GM12878 (cell line): Measurements from ENCODE around the gene TNFRSF1A. TPM values are rescaled to one million over a fixed set of nuclear protein-coding genes. Genes with fewer than 3 reads are reported as not detected.

Experiments
- BACH1 ChIP-seq: fragments of 450-650 bp; IDR thresholded peaks from 2 replicates; pipeline ENCODE4 v1.6.1; 2017; ENCODE audit warnings: mild to moderate bottlenecking, borderline replicate concordance
- CEBPZ ChIP-seq: fragments of 150-350 bp; IDR thresholded peaks from 2 replicates; pipeline ENCODE4 v1.6.1; 2016; ENCODE audit warnings: low read depth, low read length
- EP300 ChIP-seq, 2 experiments: fragments of 150-350 bp in 1 of 2; IDR thresholded peaks; 2 replicates each; pipeline ENCODE4 v1.6.1; 2011 to 2012; ENCODE audit warnings: low read depth in 2 of 2, low read length in 2 of 2, borderline replicate concordance in 1 of 2, improper control_type of control experiment in 1 of 2, inconsistent platforms in 1 of 2; ENCODE audit not compliant: control insufficient read depth in 1 of 2
- NKRF ChIP-seq: fragments of 450-650 bp; conservative IDR thresholded peaks from 2 replicates; pipeline ENCODE4 v1.6.1; 2017; ENCODE audit warnings: mild to moderate bottlenecking, moderate library complexity
- POLR2AphosphoS2 ChIP-seq: IDR thresholded peaks from 2 replicates; pipeline ENCODE4 v1.6.1; 2011; ENCODE audit warnings: low read depth, mild to moderate bottlenecking, low read length, improper control_type of control experiment, moderate library complexity
- PRDM15 ChIP-seq: fragments of 450-650 bp; formaldehyde crosslinking; IDR thresholded peaks from 2 replicates; pipeline ENCODE4 v1.4.0; 2020; ENCODE audit warnings: mild to moderate bottlenecking, moderate library complexity
- SMAD5 ChIP-seq: IDR thresholded peaks from 2 replicates; pipeline ENCODE4 v1.6.1; 2016; ENCODE audit warnings: antibody characterized with exemption, low read depth
- SPI1 ChIP-seq: IDR thresholded peaks from 2 replicates; pipeline ENCODE4 v1.6.1; 2011; ENCODE audit warnings: low read depth, mild to moderate bottlenecking, low read length, moderate library complexity, borderline replicate concordance; ENCODE audit not compliant: insufficient read depth
- USF2 ChIP-seq: IDR thresholded peaks from 2 replicates; pipeline ENCODE4 v1.6.1; 2011; ENCODE audit warnings: low read depth, low read length, improper control_type of control experiment, borderline replicate concordance
- polyA plus RNA-seq, 11 experiments: library from polyadenylated mRNA; depleted of rRNA in 4 of 11; unstranded in 6 of 11; stranded (reverse) in 5 of 11; fragments of >200 nt; fragmentation: Nextera tagmentation in 4 of 11; fragmentation: Illumina TruSeq in 1 of 11; extraction: Ambion mirVana in 4 of 11; extraction: Trizol in 1 of 11; gene quantifications; 1 replicate in 1 of 11; 2 replicates in 10 of 11; pipeline versions ENCODE4 v1.2.1 to v1.2.3, GENCODE V29; 2011 to 2016; ENCODE audit warnings: inconsistent platforms in 2 of 11, missing spikeins in 2 of 11, low read depth in 1 of 11
- total RNA-seq, 4 experiments: library from RNA; depleted of rRNA in 3 of 4; stranded (reverse); fragments of >200 nt in 3 of 4; fragmentation: Illumina TruSeq in 1 of 4; extraction: Trizol in 1 of 4; gene quantifications; 2 replicates each; pipeline versions ENCODE4 v1.2.1 to v1.2.3, GENCODE V29; 2013 to 2021

TNFRSF1A gene
- total and polyA plus RNA-seq, 10 of the 15 experiments (the other 5 are each of a cell fraction or from before 2014, with no cell fraction given): 0.24 to 16.5 (median 13.0) TPM

GRCh38 chr12:6284273-6284672, 57.6 kb downstream of the TNFRSF1A start (continued):
- no peak for TF ChIP-seq PRDM15
- TF ChIP-seq BACH1: no peak
- no peak for TF ChIP-seq SPI1
- no peak for TF ChIP-seq EP300 (IDR thresholded peaks at IDR 0.05; ENCODE audit: borderline replicate concordance in 1 of 2, control insufficient read depth in 1 of 2, low read depth in 2 of 2, low read length in 2 of 2)
- no peak for TF ChIP-seq POLR2AphosphoS2
- no peak for TF ChIP-seq USF2
- no peak for TF ChIP-seq SMAD5
- no peak for TF ChIP-seq NKRF
- no peak for TF ChIP-seq CEBPZ
